Measurements from ENCODE around the gene CMTM3. TPM values are rescaled to one million over a fixed set of nuclear protein-coding genes. Genes with fewer than 3 reads are reported as not detected.

The CMTM3 gene
- polyA plus RNA-seq, 1 donor (not counting 4 experiments of a cell fraction or from before 2014, with no cell fraction given): 15.7 TPM

GRCh38 chr16:66569827-66570405 is 34.6 kb upstream of the CMTM3 start:
- Histone ChIP-seq H3K79me2 (ENCODE audit: control insufficient read depth, insufficient read depth, low read length) (no peaks in the 10 kb centered on the region), H3K27ac (ENCODE audit: control insufficient read depth, insufficient read depth, low read length) (no peak overlapping the region), H3K9me1 (ENCODE audit: control insufficient read depth, extremely low read depth, insufficient read depth, low read length) (no peaks in the 10 kb centered on the region), H3K4me1 (ENCODE audit: control insufficient read depth, extremely low read depth, insufficient read depth, low read length) (peaks cover 12% of the 10 kb centered on the region), H4K20me1 (ENCODE audit: control insufficient read depth, extremely low read depth, insufficient read depth, low read length) (no peaks in the 10 kb centered on the region), H3K9ac (ENCODE audit: control insufficient read depth, extremely low read depth, insufficient read depth, low read length) (no peak overlapping the region), H3K9me3 (ENCODE audit: control insufficient read depth, low read depth, low read length) (no peaks in the 10 kb centered on the region), H3K36me3 (ENCODE audit: control insufficient read depth in 2 of 2, extremely low read depth in 1 of 2, insufficient read depth in 2 of 2, low read length in 2 of 2) (peaks cover 2 to 3% of the 10 kb centered on the region in 2 experiments), H3K27me3 (ENCODE audit: control insufficient read depth, extremely low read depth, insufficient read depth, low read length) (no peaks in the 10 kb centered on the region), H2AFZ (ENCODE audit: control insufficient read depth, low read length) (no peak overlapping the region), H3K4me2 (ENCODE audit: control insufficient read depth, extremely low read depth, insufficient read depth, low read depth, low read length) (peak overlapping the region; percentile 43), H3K4me3 (ENCODE audit: control insufficient read depth in 2 of 3, extremely low read depth in 1 of 3, insufficient read depth in 2 of 3, low read depth in 1 of 3, low read length in 3 of 3) (no peak overlapping the region)
- dilution Hi-C loops (cut with MboI; ENCODE audit: extremely low pct_ligation_motif_present, low sequenced_read_pairs): no loop called here
- no peak for FAIRE-seq
- DNase-seq (ENCODE audit: low read depth, low spot score): no peak
- TF ChIP-seq, protein P1, sequence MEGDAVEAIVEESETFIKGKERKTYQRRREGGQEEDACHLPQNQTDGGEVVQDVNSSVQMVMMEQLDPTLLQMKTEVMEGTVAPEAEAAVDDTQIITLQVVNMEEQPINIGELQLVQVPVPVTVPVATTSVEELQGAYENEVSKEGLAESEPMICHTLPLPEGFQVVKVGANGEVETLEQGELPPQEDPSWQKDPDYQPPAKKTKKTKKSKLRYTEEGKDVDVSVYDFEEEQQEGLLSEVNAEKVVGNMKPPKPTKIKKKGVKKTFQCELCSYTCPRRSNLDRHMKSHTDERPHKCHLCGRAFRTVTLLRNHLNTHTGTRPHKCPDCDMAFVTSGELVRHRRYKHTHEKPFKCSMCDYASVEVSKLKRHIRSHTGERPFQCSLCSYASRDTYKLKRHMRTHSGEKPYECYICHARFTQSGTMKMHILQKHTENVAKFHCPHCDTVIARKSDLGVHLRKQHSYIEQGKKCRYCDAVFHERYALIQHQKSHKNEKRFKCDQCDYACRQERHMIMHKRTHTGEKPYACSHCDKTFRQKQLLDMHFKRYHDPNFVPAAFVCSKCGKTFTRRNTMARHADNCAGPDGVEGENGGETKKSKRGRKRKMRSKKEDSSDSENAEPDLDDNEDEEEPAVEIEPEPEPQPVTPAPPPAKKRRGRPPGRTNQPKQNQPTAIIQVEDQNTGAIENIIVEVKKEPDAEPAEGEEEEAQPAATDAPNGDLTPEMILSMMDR (optimal IDR thresholded peaks at IDR 0.05 in 1 of 3, IDR thresholded peaks at IDR 0.05 in 1 of 3, conservative IDR thresholded peaks at IDR 0.05 in 1 of 3; ENCODE audit: extremely low read depth in 1 of 3, insufficient read depth in 2 of 3, low read length in 3 of 3): no peak
- no peak for TF ChIP-seq EZH2 (IDR thresholded peaks at IDR 0.05; ENCODE audit: low read length)

DNA sequence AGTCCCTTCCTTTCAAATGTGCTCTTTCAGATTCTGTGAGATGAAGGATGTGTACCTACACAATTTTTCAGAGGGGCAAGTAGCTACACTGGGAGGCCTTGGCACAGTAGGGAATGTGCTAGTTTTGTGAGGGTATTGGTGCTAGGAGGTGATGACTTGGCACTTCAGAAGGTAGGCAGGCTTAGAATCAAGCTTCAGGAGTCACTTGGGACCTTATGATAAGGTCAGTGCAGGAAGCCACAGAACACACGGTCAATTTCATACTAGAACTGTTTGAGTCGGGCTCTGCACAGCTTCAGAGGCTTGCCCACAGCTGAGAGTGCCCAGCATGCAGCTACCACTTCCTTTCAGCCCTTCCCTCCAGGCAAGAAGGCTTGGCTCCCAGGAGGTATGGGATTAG is 32.1 kb upstream of the CMTM3 start:
- no peaks in the 10 kb centered on the region for H3K9me3 ChIP-seq (ENCODE audit: control insufficient read depth, low read depth, low read length)
- H3K79me2 ChIP-seq (ENCODE audit: control insufficient read depth, insufficient read depth, low read length): no peaks in the 10 kb centered on the region
- no peak overlapping the region for H3K4me3 ChIP-seq (ENCODE audit: control insufficient read depth in 2 of 3, extremely low read depth in 1 of 3, insufficient read depth in 2 of 3, low read depth in 1 of 3, low read length in 3 of 3)
- H4K20me1 ChIP-seq (ENCODE audit: control insufficient read depth, extremely low read depth, insufficient read depth, low read length): no peaks in the 10 kb centered on the region
- H3K27me3 ChIP-seq (ENCODE audit: control insufficient read depth, extremely low read depth, insufficient read depth, low read length): no peaks in the 10 kb centered on the region
- no peaks in the 10 kb centered on the region for H3K9me1 ChIP-seq (ENCODE audit: control insufficient read depth, extremely low read depth, insufficient read depth, low read length)
- DNase-seq (ENCODE audit: low read depth, low spot score) (no peak), FAIRE-seq (no peak)
- no peak overlapping the region for H3K4me2 ChIP-seq (ENCODE audit: control insufficient read depth, extremely low read depth, insufficient read depth, low read depth, low read length)
- H2AFZ ChIP-seq (ENCODE audit: control insufficient read depth, low read length): no peak overlapping the region
- TF ChIP-seq, protein P1 (optimal IDR thresholded peaks at IDR 0.05 in 1 of 3, IDR thresholded peaks at IDR 0.05 in 1 of 3, conservative IDR thresholded peaks at IDR 0.05 in 1 of 3; ENCODE audit: extremely low read depth in 1 of 3, insufficient read depth in 2 of 3, low read length in 3 of 3): no peak
- no peak for TF ChIP-seq EZH2 (IDR thresholded peaks at IDR 0.05; ENCODE audit: low read length)
- no peak overlapping the region for H3K9ac ChIP-seq (ENCODE audit: control insufficient read depth, extremely low read depth, insufficient read depth, low read length)
- H3K36me3 ChIP-seq (ENCODE audit: control insufficient read depth in 2 of 2, extremely low read depth in 1 of 2, insufficient read depth in 2 of 2, low read length in 2 of 2): no peaks in the 10 kb centered on the region
- no peak overlapping the region for H3K27ac ChIP-seq (ENCODE audit: control insufficient read depth, insufficient read depth, low read length)
- H3K4me1 ChIP-seq (ENCODE audit: control insufficient read depth, extremely low read depth, insufficient read depth, low read length): peaks cover 12% of the 10 kb centered on the region
- dilution Hi-C loops (cut with MboI; ENCODE audit: extremely low pct_ligation_motif_present, low sequenced_read_pairs): no loop called here
